Liver (tissue), 9 donors: ENCODE data around the gene LRMDA. TPM values are rescaled to one million over a fixed set of nuclear protein-coding genes. Genes with fewer than 3 reads are reported as not detected.
A peak's percentile ranks its signal among the peaks of the same experiment; 100 is the strongest.

Source experiments
- DNase-seq: peaks from one replicate; pipeline ENCODE4 v3.0.0-alpha.2; 2017; ENCODE audit warnings: low spot score
- H3K27ac ChIP-seq, 2 donors: one replicate each; pipeline ENCODE4 v1.7.0; 2013; ENCODE audit warnings: inconsistent platforms in 2 of 2, low read length in 2 of 2, control low read depth in 1 of 2, low read depth in 1 of 2, mild to moderate bottlenecking in 1 of 2
- H3K27me3 ChIP-seq, 4 donors: one replicate each; pipeline versions ENCODE4 v1.6.1 to v1.7.0; 2013; ENCODE audit warnings: low read length in 3 of 4, inconsistent platforms in 1 of 4, mild to moderate bottlenecking in 1 of 4, moderate library complexity in 1 of 4; ENCODE audit not compliant: control insufficient read depth in 4 of 4, insufficient read depth in 4 of 4
- H3K36me3 ChIP-seq, 4 donors: one replicate each; pipeline versions ENCODE4 v1.6.1 to v1.7.0; 2013; ENCODE audit warnings: low read length in 3 of 4, mild to moderate bottlenecking in 3 of 4, low read depth in 1 of 4, moderate library complexity in 1 of 4; ENCODE audit not compliant: control insufficient read depth in 4 of 4, insufficient read depth in 3 of 4
- H3K4me1 ChIP-seq, 4 donors: one replicate each; pipeline versions ENCODE4 v1.6.1 to v1.7.0; 2013; ENCODE audit warnings: low read length in 3 of 4, mild to moderate bottlenecking in 3 of 4, moderate library complexity in 1 of 4; ENCODE audit not compliant: control insufficient read depth in 4 of 4, insufficient read depth in 4 of 4
- H3K4me3 ChIP-seq, 3 donors: one replicate each; pipeline versions ENCODE4 v1.6.1 to v1.7.0; 2013; ENCODE audit warnings: low read length in 3 of 3, control low read depth in 1 of 3, low read depth in 1 of 3, mild to moderate bottlenecking in 1 of 3
- H3K9ac ChIP-seq, 2 donors: one replicate each; pipeline ENCODE4 v1.7.0; 2013; ENCODE audit warnings: low read length in 2 of 2, mild to moderate bottlenecking in 2 of 2, moderate library complexity in 2 of 2, control low read depth in 1 of 2, low read depth in 1 of 2
- H3K9me3 ChIP-seq, 4 donors: one replicate each; pipeline versions ENCODE4 v1.6.1 to v1.7.0; 2013; ENCODE audit warnings: low read length in 3 of 4; ENCODE audit not compliant: control insufficient read depth in 4 of 4
- CTCF ChIP-seq: fragments of 150-350 bp; IDR thresholded peaks from 2 replicates; pipeline ENCODE4 v1.5.1; 2017; ENCODE audit warnings: improper control_type of control experiment, low read depth, low read length; ENCODE audit not compliant: missing input control
- EGR1 ChIP-seq, 2 donors: IDR thresholded peaks; 2 replicates each; pipeline ENCODE4 v1.6.1; 2016 to 2018; ENCODE audit warnings: antibody characterized with exemption in 2 of 2, low read depth in 2 of 2
- FOXA1 ChIP-seq: IDR thresholded peaks from 2 replicates; pipeline ENCODE4 v1.6.1; 2016; ENCODE audit warnings: antibody characterized with exemption
- FOXA2 ChIP-seq: IDR thresholded peaks from 2 replicates; pipeline ENCODE4 v1.6.1; 2016; ENCODE audit warnings: antibody characterized with exemption
- GABPA ChIP-seq, 2 donors: IDR thresholded peaks in 1 of 2; conservative IDR thresholded peaks in 1 of 2; 2 replicates each; pipeline ENCODE4 v1.6.1; 2016; ENCODE audit warnings: antibody characterized with exemption in 2 of 2, mild to moderate bottlenecking in 1 of 2, moderate library complexity in 1 of 2
- HNF4A ChIP-seq, 2 donors: conservative IDR thresholded peaks; 2 replicates each; pipeline ENCODE4 v1.6.1; 2016; ENCODE audit warnings: antibody characterized with exemption in 2 of 2, mild to moderate bottlenecking in 2 of 2
- HNF4G ChIP-seq: IDR thresholded peaks from 2 replicates; pipeline ENCODE4 v1.6.1; 2016; ENCODE audit warnings: antibody characterized with exemption
- JUND ChIP-seq, 2 donors: IDR thresholded peaks; 2 replicates each; pipeline ENCODE4 v1.6.1; 2016; ENCODE audit warnings: antibody characterized with exemption in 2 of 2
- MAX ChIP-seq: IDR thresholded peaks from 2 replicates; pipeline ENCODE4 v1.6.1; 2016; ENCODE audit warnings: antibody characterized with exemption
- NR2F2 ChIP-seq: IDR thresholded peaks from 2 replicates; pipeline ENCODE4 v1.6.1; 2016; ENCODE audit warnings: antibody characterized with exemption
- RAD21 ChIP-seq, 2 donors: IDR thresholded peaks; 2 replicates each; pipeline ENCODE4 v1.6.1; 2016; ENCODE audit warnings: antibody characterized with exemption in 2 of 2, mild to moderate bottlenecking in 2 of 2
- RXRA ChIP-seq, 2 donors: IDR thresholded peaks; 2 replicates each; pipeline ENCODE4 v1.6.1; 2017 to 2018; ENCODE audit warnings: antibody characterized with exemption in 2 of 2, mild to moderate bottlenecking in 1 of 2
- SP1 ChIP-seq: IDR thresholded peaks from 2 replicates; pipeline ENCODE4 v1.6.1; 2018; ENCODE audit warnings: antibody characterized with exemption, mild to moderate bottlenecking
- TAF1 ChIP-seq: conservative IDR thresholded peaks from 2 replicates; pipeline ENCODE4 v1.6.1; 2016; ENCODE audit warnings: antibody characterized with exemption, mild to moderate bottlenecking
- YY1 ChIP-seq: IDR thresholded peaks from 2 replicates; pipeline ENCODE4 v1.6.1; 2016; ENCODE audit warnings: antibody characterized with exemption, mild to moderate bottlenecking
- WGBS: extraction: QIAGEN DNeasy Blood & Tissue Kit; methylation state at CpG from one replicate; pipeline ENCODE4 v1.1.7; 2013; 5-methylcytosine and 5-hydroxymethylcytosine counted together
- polyA plus RNA-seq, 2 donors: library from polyadenylated mRNA; stranded (reverse) in 1 of 2; unstranded in 1 of 2; fragments of 200-250 nt in 1 of 2; fragments of >200 nt in 1 of 2; fragmentation: Nextera tagmentation in 1 of 2; extraction: Ambion mirVana in 1 of 2; gene quantifications; one replicate each; pipeline versions ENCODE4 v1.2.1 to v1.2.3, GENCODE V29; 2013 to 2015
- total RNA-seq, 2 donors: library from RNA; depleted of rRNA; stranded (reverse); fragments of >200 nt; gene quantifications; one replicate each; pipeline ENCODE4 v1.2.3, GENCODE V29; 2014
- TF ChIP-seq, protein P1 (sequence below): IDR thresholded peaks from 2 replicates; pipeline ENCODE4 v1.6.1; 2016; ENCODE audit warnings: antibody characterized with exemption
- TF ChIP-seq, protein P2 (sequence below): IDR thresholded peaks from 2 replicates; pipeline ENCODE4 v1.6.1; 2016; ENCODE audit warnings: antibody characterized with exemption
- TF ChIP-seq, protein P3 (sequence below): IDR thresholded peaks from 2 replicates; pipeline ENCODE4 v1.6.1; 2016; ENCODE audit warnings: antibody characterized with exemption, mild to moderate bottlenecking
- donor health status: healthy.
- donor health status: healthy.
- donor health status: healthy.
- donor health status: healthy.
- donor health status: healthy.

The LRMDA gene
- total and polyA plus RNA-seq, 4 donors = 7.9 to 15.8 (median 11.3) TPM

- Histone ChIP-seq H3K4me1 (peaks cover 0 to 4% (median 0%) of the 10 kb centered on the region in 4 donors), H3K9ac (no peak overlapping the region), H3K27ac (no peak overlapping the region), H3K36me3 (no peaks in the 10 kb centered on the region), H3K27me3 (no peaks in the 10 kb centered on the region), H3K9me3 (no peaks in the 10 kb centered on the region), H3K4me3 (no peak overlapping the region)
- DNase-seq = no peak
- WGBS = 36% methylated on average over 4 of the region's 4 CpGs
- TF ChIP-seq HNF4A (conservative IDR thresholded peaks at IDR 0.05) = peak in 1 of 2 donors; percentile 63
- TF ChIP-seq RAD21 (IDR thresholded peaks at IDR 0.05) = peak in 1 of 2 donors; percentile 15
- no peak for TF ChIP-seq TAF1
- no peak for TF ChIP-seq EGR1 (IDR thresholded peaks at IDR 0.05; ENCODE audit: low read depth in 2 of 2)
- TF ChIP-seq GABPA (IDR thresholded peaks at IDR 0.05 in 1 of 2, conservative IDR thresholded peaks at IDR 0.05 in 1 of 2) = no peak
- TF ChIP-seq FOXA1 = no peak
- peak in 1 of 2 donors; percentile 41 for TF ChIP-seq JUND (IDR thresholded peaks at IDR 0.05)
- TF ChIP-seq YY1 = no peak
- peak; percentile 52 for TF ChIP-seq MAX
- no peak for TF ChIP-seq CTCF
- TF ChIP-seq NR2F2 = no peak
- TF ChIP-seq, protein P1, sequence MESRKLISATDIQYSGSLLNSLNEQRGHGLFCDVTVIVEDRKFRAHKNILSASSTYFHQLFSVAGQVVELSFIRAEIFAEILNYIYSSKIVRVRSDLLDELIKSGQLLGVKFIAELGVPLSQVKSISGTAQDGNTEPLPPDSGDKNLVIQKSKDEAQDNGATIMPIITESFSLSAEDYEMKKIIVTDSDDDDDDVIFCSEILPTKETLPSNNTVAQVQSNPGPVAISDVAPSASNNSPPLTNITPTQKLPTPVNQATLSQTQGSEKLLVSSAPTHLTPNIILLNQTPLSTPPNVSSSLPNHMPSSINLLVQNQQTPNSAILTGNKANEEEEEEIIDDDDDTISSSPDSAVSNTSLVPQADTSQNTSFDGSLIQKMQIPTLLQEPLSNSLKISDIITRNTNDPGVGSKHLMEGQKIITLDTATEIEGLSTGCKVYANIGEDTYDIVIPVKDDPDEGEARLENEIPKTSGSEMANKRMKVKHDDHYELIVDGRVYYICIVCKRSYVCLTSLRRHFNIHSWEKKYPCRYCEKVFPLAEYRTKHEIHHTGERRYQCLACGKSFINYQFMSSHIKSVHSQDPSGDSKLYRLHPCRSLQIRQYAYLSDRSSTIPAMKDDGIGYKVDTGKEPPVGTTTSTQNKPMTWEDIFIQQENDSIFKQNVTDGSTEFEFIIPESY = peak; percentile 41
- TF ChIP-seq, protein P2, sequence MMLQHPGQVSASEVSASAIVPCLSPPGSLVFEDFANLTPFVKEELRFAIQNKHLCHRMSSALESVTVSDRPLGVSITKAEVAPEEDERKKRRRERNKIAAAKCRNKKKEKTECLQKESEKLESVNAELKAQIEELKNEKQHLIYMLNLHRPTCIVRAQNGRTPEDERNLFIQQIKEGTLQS = no peak
- TF ChIP-seq FOXA2 = no peak
- TF ChIP-seq, protein P3, sequence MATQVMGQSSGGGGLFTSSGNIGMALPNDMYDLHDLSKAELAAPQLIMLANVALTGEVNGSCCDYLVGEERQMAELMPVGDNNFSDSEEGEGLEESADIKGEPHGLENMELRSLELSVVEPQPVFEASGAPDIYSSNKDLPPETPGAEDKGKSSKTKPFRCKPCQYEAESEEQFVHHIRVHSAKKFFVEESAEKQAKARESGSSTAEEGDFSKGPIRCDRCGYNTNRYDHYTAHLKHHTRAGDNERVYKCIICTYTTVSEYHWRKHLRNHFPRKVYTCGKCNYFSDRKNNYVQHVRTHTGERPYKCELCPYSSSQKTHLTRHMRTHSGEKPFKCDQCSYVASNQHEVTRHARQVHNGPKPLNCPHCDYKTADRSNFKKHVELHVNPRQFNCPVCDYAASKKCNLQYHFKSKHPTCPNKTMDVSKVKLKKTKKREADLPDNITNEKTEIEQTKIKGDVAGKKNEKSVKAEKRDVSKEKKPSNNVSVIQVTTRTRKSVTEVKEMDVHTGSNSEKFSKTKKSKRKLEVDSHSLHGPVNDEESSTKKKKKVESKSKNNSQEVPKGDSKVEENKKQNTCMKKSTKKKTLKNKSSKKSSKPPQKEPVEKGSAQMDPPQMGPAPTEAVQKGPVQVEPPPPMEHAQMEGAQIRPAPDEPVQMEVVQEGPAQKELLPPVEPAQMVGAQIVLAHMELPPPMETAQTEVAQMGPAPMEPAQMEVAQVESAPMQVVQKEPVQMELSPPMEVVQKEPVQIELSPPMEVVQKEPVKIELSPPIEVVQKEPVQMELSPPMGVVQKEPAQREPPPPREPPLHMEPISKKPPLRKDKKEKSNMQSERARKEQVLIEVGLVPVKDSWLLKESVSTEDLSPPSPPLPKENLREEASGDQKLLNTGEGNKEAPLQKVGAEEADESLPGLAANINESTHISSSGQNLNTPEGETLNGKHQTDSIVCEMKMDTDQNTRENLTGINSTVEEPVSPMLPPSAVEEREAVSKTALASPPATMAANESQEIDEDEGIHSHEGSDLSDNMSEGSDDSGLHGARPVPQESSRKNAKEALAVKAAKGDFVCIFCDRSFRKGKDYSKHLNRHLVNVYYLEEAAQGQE = no peak
- TF ChIP-seq SP1 = peak; percentile 16
- peak in 1 of 2 donors; percentile 58 for TF ChIP-seq RXRA (IDR thresholded peaks at IDR 0.05)
- no peak for TF ChIP-seq HNF4G
Observed at GRCh38 chr10:76420725-76421124, 989.3 kb downstream of the LRMDA start.
